ENCODE measurements around the gene SNX10.
A peak's percentile ranks its signal among the peaks of the same experiment; 100 is the strongest.

SNX10 gene

DNA sequence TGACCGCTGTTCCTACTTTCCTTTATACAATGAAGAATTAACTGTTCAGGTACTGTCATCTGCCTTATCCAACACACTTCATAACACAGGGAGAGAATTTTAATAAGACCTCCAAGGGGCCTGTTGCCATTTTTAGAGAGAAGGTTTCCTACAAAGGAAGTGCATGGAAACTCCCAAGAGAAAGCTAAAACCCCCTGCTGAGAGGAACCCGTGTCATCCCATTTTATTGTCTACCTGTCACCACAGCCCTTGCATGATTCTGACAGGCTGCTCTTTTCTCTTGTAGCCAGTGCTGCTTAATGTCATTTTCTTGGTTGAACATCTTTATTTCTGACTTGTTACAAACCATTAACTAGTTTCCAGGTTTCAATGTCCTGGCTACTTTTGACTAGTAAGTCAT is 98.4 kb downstream of the SNX10 start:
- DNase-seq (ENCODE audit: low spot score) = no peak
- no peak for TF ChIP-seq CTCF (IDR thresholded peaks at IDR 0.05; ENCODE audit: extremely low read depth, missing control alignments)

DNA sequence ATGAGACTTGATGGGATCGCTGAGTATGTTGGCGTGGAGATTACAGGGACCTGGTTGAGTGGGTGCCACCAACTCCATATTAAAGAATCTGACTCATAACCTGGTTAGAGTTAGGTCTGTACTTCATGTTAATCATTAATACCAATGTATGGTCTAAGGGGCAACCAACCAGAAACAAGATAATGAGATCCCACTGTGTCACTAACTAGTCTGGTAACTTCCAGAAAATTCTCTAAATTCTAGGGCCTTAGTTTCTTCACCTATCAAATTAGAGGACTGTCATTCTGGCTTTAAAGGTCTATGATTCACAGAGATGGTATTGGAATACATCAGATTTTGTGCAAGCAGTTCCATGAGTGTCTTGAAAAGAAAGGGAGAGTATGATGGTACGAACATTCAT is 102.2 kb downstream of the SNX10 start:
- no peak for TF ChIP-seq CTCF (IDR thresholded peaks at IDR 0.05; ENCODE audit: extremely low read depth, missing control alignments)
- no peak for DNase-seq (ENCODE audit: low spot score)

DNA sequence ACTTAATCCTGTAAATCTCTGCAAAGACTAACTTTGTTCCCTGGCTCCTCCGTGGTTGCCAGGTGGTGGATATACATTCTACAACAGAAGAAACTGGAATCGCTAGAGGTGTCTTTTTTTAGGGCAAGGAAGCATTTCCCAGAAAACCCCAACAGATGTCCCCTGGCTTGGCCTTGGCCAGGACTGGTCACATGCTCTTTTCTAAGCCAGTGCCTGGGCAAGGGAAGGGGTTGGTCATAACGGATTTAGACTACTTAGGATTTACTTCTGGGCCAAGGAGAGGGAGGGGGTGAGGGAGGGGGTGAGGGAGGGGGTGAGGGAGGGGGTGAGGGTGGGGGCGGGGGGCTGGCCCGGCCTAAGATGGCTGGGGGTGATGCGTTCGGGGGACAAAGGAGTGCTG is 105.7 kb downstream of the SNX10 start:
- TF ChIP-seq CTCF (IDR thresholded peaks at IDR 0.05; ENCODE audit: extremely low read depth, missing control alignments) = no peak
- no peak for DNase-seq (ENCODE audit: low spot score)

- DNase-seq (ENCODE audit: low spot score) = peak; percentile 51
Observed at GRCh38 chr7:26397796-26398426, 106.2 kb downstream of the SNX10 start.

DNA sequence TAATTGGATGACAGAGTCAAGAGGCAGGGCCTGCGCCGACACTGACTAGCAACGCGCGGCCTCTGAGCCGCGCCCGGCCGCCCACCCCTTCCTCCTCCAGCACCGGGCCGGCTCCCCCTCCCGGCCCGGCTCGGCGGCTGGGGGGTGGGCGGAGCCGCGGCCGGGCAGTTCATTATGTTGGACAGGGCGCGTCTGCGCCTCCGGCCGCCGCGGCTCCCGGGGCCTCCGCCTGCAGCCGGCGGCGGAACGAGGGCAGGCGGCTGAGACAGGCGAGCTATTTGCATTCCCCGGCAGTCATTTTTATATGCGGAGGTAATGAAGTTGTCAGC is 106.7 kb downstream of the SNX10 start:
- TF ChIP-seq CTCF (IDR thresholded peaks at IDR 0.05; ENCODE audit: extremely low read depth, missing control alignments) = no peak
- peak; percentile 92 for DNase-seq (ENCODE audit: low spot score)

More at GRCh38 chr7:26397796-26398426, 106.2 kb downstream of the SNX10 start:
- no peak for TF ChIP-seq CTCF (IDR thresholded peaks at IDR 0.05; ENCODE audit: extremely low read depth, missing control alignments)

DNA sequence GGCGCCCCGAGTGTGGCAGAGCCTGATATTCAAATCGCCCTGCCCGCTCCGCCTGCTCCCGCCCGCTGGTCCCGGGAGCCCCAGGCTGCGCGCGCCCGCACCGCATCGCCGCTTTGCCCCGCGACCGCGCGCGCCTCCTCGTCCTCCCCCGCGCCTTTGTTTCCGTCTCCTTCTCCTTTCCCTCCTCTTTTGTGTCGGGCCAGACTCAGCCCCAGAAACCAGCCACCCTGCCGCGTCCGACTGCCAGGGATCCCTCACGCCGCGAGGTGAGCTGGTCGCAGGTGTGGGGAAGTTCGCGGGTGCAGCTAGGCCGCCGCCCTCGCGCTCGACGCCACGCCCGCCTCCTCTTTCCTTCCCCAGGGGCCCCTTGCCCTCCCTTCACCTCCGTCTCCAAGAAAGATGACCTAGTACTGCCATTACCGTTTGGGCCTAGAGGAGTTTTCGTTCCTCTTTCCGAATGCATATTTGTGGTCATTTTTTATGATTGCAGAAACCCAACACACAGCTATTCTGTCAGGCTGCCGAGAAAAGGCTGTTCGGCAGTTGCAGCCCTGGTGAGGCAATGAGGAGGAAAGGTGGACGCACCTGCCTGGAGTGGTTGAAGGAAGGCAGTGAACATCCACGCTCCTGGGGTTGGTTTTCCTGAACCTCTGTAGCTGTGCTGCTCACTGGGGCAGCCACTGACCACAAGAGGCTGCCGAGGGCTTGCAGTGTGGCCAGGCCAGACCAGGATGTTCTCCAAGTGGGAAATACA is 107.3 kb downstream of the SNX10 start:
- TF ChIP-seq CTCF (IDR thresholded peaks at IDR 0.05; ENCODE audit: extremely low read depth, missing control alignments) = no peak
- DNase-seq (ENCODE audit: low spot score) = peak; percentile 91

- no peak for DNase-seq (ENCODE audit: low spot score)
- TF ChIP-seq CTCF (IDR thresholded peaks at IDR 0.05; ENCODE audit: extremely low read depth, missing control alignments) = no peak
Observed at GRCh38 chr7:26399736-26400135, 108.1 kb downstream of the SNX10 start.
